ENCODE data around the gene SYT1. TPM values are rescaled to one million over a fixed set of nuclear protein-coding genes. Genes with fewer than 3 reads are reported as not detected.

The SYT1 gene
- total RNA-seq, 2 experiments from 2014 or later, result not detected

DNA sequence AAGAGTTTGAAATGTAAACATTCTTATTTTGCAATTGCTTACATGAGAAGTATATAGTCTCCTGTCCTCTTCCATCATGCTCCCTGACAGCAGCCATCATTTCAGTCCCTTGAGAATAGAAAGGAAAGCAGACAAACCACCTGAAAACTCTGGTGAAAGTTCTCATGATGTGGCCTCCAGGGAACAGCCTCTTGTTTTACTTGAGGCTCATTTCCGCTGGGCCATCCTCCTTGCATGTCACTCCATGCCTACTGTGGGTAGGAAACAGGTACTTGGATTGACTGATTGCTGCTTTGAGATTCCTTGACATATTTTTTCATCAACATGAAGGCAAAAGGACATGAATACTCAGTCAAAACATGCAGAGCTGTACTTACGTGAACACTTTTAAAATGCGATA lies 6.0 kb downstream of the SYT1 start:
- ATAC-seq (no peak), DNase-seq (no peak)
- Mint-ChIP-seq H3K4me3 (no peak overlapping the region), H3K4me1 (no peaks in the 10 kb centered on the region), H3K36me3 (ENCODE audit: low read depth) (no peaks in the 10 kb centered on the region), H3K9me3 (ENCODE audit: low read depth) (no peaks in the 10 kb centered on the region), H3K27ac (no peak overlapping the region), H3K27me3 (no peaks in the 10 kb centered on the region)
- intact Hi-C loops (cut with DNase I, micrococcal nuclease), result no loop called here
- CTCF ChIA-PET, result no interaction called here
- POLR2A ChIA-PET, result no interaction called here

DNA sequence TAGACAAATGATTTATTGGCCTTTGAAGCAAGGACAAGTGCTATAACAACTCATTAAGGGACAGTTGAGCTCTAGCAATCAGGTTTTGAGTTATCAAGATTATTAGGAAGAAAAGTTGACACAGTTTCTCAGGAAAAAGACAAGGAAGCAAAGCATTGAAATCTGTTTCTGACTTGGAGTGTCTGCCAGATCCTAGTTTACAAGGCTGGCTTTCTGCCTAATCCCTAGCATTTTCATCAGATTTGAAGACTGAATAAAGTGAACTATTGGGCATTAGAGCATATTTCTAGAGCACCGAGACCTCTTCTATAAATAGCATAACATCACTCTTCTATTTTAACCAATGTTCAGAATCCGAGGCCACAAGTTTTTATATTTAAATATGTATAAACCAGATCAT lies 7.0 kb downstream of the SYT1 start:
- no peak for ATAC-seq
- POLR2A ChIA-PET, result no interaction called here

GRCh38 chr12:78878459-78878858 lies 13.9 kb downstream of the SYT1 start:
- Mint-ChIP-seq H3K27me3 (no peaks in the 10 kb centered on the region), H3K4me3 (no peak overlapping the region), H3K9me3 (ENCODE audit: low read depth) (peaks cover 4% of the 10 kb centered on the region), H3K36me3 (ENCODE audit: low read depth) (no peaks in the 10 kb centered on the region), H3K27ac (no peak overlapping the region), H3K4me1 (no peaks in the 10 kb centered on the region)
- intact Hi-C loops (cut with DNase I, micrococcal nuclease), result no loop called here
- ChIA-PET POLR2A (no interaction called here), CTCF (no interaction called here)
- ATAC-seq (no peak), DNase-seq (no peak)

More for the DNA sequence above, 7.0 kb downstream of the SYT1 start:
- intact Hi-C loops (cut with DNase I, micrococcal nuclease), result no loop called here
- Mint-ChIP-seq H3K4me1 (no peaks in the 10 kb centered on the region), H3K27ac (no peak overlapping the region), H3K4me3 (no peak overlapping the region), H3K27me3 (no peaks in the 10 kb centered on the region), H3K9me3 (ENCODE audit: low read depth) (no peaks in the 10 kb centered on the region), H3K36me3 (ENCODE audit: low read depth) (no peaks in the 10 kb centered on the region)
- DNase-seq, result no peak
- CTCF ChIA-PET, result no interaction called here

GRCh38 chr12:78878866-78879265 lies 14.3 kb downstream of the SYT1 start:
- ATAC-seq, result no peak
- CTCF ChIA-PET, result no interaction called here
- no peaks in the 10 kb centered on the region for H3K27me3 Mint-ChIP-seq

GRCh38 chr12:78880078-78880477 lies 15.5 kb downstream of the SYT1 start:
- no peak for ATAC-seq
- no peak for DNase-seq
- Mint-ChIP-seq H3K36me3 (ENCODE audit: low read depth) (no peaks in the 10 kb centered on the region), H3K4me3 (no peak overlapping the region), H3K9me3 (ENCODE audit: low read depth) (peaks cover 4% of the 10 kb centered on the region), H3K27ac (no peak overlapping the region), H3K27me3 (no peaks in the 10 kb centered on the region), H3K4me1 (no peaks in the 10 kb centered on the region)
- ChIA-PET POLR2A (no interaction called here), CTCF (interaction anchor here (0.6 kb wide), 1 partner anchor 303 kb away, joined by 3 read pairs; no protein-coding TSS in a partner anchor)
- intact Hi-C loops (cut with DNase I, micrococcal nuclease), result no loop called here

More at GRCh38 chr12:78878866-78879265, 14.3 kb downstream of the SYT1 start:
- POLR2A ChIA-PET, result no interaction called here
- Mint-ChIP-seq H3K4me3 (no peak overlapping the region), H3K36me3 (ENCODE audit: low read depth) (no peaks in the 10 kb centered on the region), H3K27ac (no peak overlapping the region), H3K4me1 (no peaks in the 10 kb centered on the region), H3K9me3 (ENCODE audit: low read depth) (peaks cover 4% of the 10 kb centered on the region)
- intact Hi-C loops (cut with DNase I, micrococcal nuclease), result no loop called here
- no peak for DNase-seq

- ATAC-seq (no peak), DNase-seq (no peak)
- Mint-ChIP-seq H3K27ac (no peak overlapping the region), H3K4me1 (no peaks in the 10 kb centered on the region), H3K9me3 (ENCODE audit: low read depth) (peaks cover 4% of the 10 kb centered on the region), H3K36me3 (ENCODE audit: low read depth) (no peaks in the 10 kb centered on the region), H3K4me3 (no peak overlapping the region), H3K27me3 (no peaks in the 10 kb centered on the region)
- ChIA-PET POLR2A (no interaction called here), CTCF (no interaction called here)
- intact Hi-C loops (cut with DNase I, micrococcal nuclease), result no loop called here
Observed at GRCh38 chr12:78881685-78882084, 17.1 kb downstream of the SYT1 start.

DNA sequence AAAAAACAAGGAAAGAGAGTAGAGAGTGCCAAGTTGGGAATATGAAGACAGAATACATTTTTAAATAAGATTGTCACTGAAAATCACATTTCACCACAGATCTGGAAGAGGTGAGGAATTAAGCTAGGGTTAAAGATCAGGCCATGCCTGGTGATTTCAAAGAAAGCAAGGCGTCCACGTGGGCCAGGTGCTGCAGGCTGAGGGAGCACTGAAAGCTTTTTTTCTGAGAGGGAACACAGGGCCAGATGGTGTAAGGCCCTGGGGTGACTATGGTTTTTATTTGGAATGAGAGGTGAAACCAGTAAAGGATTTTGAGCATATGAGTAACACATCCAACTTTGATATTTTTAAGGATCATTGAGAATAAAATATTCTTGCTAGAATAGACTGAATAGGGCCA lies 20.9 kb downstream of the SYT1 start:
- no peak for DNase-seq
- ChIA-PET POLR2A (no interaction called here), CTCF (interaction anchor here (1.1 kb wide), 1 partner anchor 17 kb away, joined by 3 read pairs; no protein-coding TSS in a partner anchor)
- Mint-ChIP-seq H3K4me3 (no peak overlapping the region), H3K27me3 (no peaks in the 10 kb centered on the region), H3K9me3 (ENCODE audit: low read depth) (no peaks in the 10 kb centered on the region), H3K4me1 (no peaks in the 10 kb centered on the region), H3K36me3 (ENCODE audit: low read depth) (no peaks in the 10 kb centered on the region), H3K27ac (no peak overlapping the region)
- ATAC-seq, result no peak
- intact Hi-C loops (cut with DNase I, micrococcal nuclease), result no loop called here

DNA sequence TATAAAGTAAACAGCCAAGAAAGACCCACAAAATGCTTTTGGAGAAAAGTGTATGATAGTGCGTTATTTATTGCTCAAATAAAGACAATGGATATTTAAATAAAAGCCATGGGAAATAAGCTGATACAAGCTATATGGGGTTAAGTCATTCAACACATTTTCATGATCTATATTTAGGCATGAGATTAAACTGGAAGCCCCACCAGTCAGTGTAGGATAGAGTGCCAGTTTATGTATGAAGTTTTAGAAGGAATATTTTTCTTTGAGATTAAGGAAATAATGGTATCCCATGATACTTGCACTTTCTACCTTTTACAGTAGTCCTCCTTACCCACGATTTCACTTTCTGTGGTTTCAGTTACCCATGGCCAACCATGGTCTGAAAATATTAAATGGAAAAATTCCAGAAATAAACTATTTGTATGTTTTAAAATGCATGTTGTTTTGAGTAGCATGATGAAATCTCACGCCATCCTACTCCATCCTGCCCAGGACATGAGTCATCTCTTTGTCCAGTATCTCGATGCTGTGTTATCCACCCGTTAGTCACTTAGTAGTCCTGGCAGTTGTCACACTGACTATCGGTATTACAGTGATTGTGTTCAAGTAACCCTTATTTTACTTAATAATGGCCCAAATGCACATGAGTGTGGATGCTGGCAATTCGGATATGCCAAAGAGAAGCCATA lies 22.3 kb downstream of the SYT1 start:
- Mint-ChIP-seq H3K9me3 (ENCODE audit: low read depth) (no peaks in the 10 kb centered on the region), H3K27ac (no peak overlapping the region), H3K4me3 (no peak overlapping the region), H3K27me3 (no peaks in the 10 kb centered on the region), H3K4me1 (no peaks in the 10 kb centered on the region), H3K36me3 (ENCODE audit: low read depth) (no peaks in the 10 kb centered on the region)
- no peak for ATAC-seq
- ChIA-PET POLR2A (no interaction called here), CTCF (no interaction called here)
- DNase-seq, result no peak
- intact Hi-C loops (cut with DNase I, micrococcal nuclease), result no loop called here

DNA sequence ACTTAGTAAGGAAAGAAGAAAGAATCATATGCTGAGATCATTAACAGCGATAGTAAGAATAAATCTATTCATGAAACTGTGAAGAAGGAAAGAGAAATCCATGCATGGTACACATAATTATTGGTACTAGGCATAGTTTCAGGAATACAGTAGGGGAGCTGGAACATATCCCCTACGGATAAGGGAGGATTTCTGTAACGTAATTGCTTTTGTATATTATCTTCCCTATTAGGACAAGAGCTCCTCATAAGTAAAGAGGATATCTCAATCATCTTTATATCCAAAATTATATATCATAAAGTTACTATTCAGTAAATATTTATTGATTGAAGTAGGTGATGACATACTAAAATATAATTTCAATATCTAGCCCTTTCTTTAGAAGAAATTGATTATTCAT lies 22.9 kb downstream of the SYT1 start:
- no peak for ATAC-seq

DNA sequence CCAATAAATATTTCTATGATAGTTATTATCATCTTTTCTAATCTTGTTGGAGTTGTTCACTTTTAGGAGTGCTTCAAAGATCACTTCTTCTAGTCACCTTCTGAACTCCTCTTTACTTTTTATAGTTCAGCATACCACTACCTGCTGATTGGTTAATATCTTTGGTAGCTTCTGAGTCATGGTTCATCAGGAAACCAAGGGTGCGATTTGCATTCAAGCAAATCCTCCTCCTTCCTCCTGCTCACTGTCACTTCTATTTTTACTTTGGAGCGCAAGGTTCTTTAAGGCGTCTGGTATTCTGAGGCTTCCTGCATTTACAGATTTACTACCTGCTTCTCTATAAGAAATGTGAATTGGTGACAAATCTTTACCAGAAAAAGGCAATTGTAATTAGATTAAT lies 24.0 kb downstream of the SYT1 start:
- Mint-ChIP-seq H3K36me3 (ENCODE audit: low read depth) (no peaks in the 10 kb centered on the region), H3K27ac (no peak overlapping the region), H3K4me3 (no peak overlapping the region), H3K27me3 (no peaks in the 10 kb centered on the region), H3K9me3 (ENCODE audit: low read depth) (no peaks in the 10 kb centered on the region), H3K4me1 (no peaks in the 10 kb centered on the region)
- CTCF ChIA-PET, result no interaction called here
- no peak for ATAC-seq
- intact Hi-C loops (cut with DNase I, micrococcal nuclease), result no loop called here
- DNase-seq, result no peak
- POLR2A ChIA-PET, result no interaction called here

More for the DNA sequence above, 22.9 kb downstream of the SYT1 start:
- DNase-seq, result no peak
- Mint-ChIP-seq H3K4me1 (no peaks in the 10 kb centered on the region), H3K36me3 (ENCODE audit: low read depth) (no peaks in the 10 kb centered on the region), H3K9me3 (ENCODE audit: low read depth) (no peaks in the 10 kb centered on the region), H3K4me3 (no peak overlapping the region), H3K27ac (no peak overlapping the region), H3K27me3 (no peaks in the 10 kb centered on the region)
- POLR2A ChIA-PET, result no interaction called here
- intact Hi-C loops (cut with DNase I, micrococcal nuclease), result no loop called here
- CTCF ChIA-PET, result interaction anchor here (0.5 kb wide), 1 partner anchor 386 kb away, joined by 3 read pairs; no protein-coding TSS in a partner anchor

DNA sequence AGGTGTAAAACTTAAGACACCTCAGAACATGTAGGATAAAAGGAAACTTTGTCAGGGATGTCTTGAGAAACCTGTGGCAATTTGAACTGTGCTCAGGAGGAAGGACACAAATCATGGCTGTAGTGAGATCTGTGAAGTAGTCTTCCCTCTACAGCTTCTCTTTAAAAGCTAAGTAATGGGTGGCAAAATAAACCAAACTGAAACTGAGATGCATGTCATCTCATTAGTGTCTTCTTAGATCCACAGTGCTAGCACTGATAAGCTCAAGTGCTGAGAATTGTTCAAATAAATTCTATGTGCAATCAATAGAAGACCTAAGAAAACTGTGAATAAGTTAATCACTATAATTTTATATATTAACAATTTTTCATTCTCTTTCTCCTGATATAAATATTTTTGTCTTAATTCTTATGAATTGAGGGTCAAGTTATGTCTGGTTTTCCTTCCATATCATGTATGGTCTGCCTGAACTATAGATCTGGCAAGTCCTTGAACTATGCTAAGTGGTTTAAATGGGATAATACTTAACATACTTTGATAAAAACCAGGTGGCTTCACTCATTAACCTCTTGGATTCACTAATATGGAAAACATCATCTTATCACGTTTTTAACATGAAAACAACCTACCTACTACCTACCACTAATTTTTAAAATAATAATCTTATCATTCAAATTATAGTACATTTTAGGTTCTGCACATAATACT lies 27.2 kb downstream of the SYT1 start:
- Mint-ChIP-seq H3K27me3 (no peaks in the 10 kb centered on the region), H3K4me1 (no peaks in the 10 kb centered on the region), H3K4me3 (no peak overlapping the region), H3K36me3 (ENCODE audit: low read depth) (no peaks in the 10 kb centered on the region), H3K9me3 (ENCODE audit: low read depth) (peaks cover 3% of the 10 kb centered on the region), H3K27ac (no peak overlapping the region)
- CTCF ChIA-PET, result interaction anchor here (0.6 kb wide), 1 partner anchor 8 kb away, joined by 3 read pairs; no protein-coding TSS in a partner anchor
- intact Hi-C loops (cut with DNase I, micrococcal nuclease), result no loop called here
- ATAC-seq (no peak), DNase-seq (no peak)
- POLR2A ChIA-PET, result interaction anchor here (0.6 kb wide), 1 partner anchor 413 kb away, joined by 3 read pairs; no protein-coding TSS in a partner anchor

DNA sequence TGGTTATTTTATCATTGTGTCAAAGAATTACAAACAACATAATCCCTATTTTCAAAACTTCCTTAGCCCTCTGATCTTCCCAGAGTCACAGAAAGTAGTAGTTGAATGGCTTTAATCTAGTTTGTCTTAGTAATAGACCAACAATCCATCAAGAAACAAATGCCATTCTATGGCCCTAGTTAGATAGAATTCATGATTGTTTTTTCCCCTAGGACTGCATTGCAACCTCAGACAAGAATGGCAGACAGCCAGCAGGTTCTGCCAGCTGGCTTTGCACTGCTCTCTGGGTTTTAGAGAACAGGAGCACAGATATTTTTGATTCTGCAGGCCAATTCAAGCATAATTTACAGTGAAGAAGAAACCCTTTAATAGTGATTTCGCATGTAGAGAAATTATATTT lies 33.8 kb downstream of the SYT1 start:
- H3K36me3 Mint-ChIP-seq (ENCODE audit: low read depth), result no peaks in the 10 kb centered on the region
- intact Hi-C loops (cut with DNase I, micrococcal nuclease), result no loop called here
- peaks cover 3% of the 10 kb centered on the region for H3K9me3 Mint-ChIP-seq (ENCODE audit: low read depth)
- no peak overlapping the region for H3K27ac Mint-ChIP-seq
- H3K4me3 Mint-ChIP-seq, result no peak overlapping the region
- ChIA-PET POLR2A (no interaction called here), CTCF (interaction anchor here (0.8 kb wide), 1 partner anchor 24 kb away, joined by 5 read pairs; no protein-coding TSS in a partner anchor)
- ATAC-seq (no peak), DNase-seq (no peak)
- H3K27me3 Mint-ChIP-seq, result no peaks in the 10 kb centered on the region
- H3K4me1 Mint-ChIP-seq, result no peaks in the 10 kb centered on the region

Measured in activated CD4-positive, alpha-beta T cell treated with anti-CD3 and anti-CD28 coated beads for 36 hours (primary cell).